ENCODE data around the gene RGS3. TPM values are rescaled to one million over a fixed set of nuclear protein-coding genes. Genes with fewer than 3 reads are reported as not detected.
A peak's percentile ranks its signal among the peaks of the same experiment; 100 is the strongest.

The RGS3 gene
- total RNA-seq, 6 donors from 2014 or later: 60.3 to 93.2 (median 72.6) TPM

DNA sequence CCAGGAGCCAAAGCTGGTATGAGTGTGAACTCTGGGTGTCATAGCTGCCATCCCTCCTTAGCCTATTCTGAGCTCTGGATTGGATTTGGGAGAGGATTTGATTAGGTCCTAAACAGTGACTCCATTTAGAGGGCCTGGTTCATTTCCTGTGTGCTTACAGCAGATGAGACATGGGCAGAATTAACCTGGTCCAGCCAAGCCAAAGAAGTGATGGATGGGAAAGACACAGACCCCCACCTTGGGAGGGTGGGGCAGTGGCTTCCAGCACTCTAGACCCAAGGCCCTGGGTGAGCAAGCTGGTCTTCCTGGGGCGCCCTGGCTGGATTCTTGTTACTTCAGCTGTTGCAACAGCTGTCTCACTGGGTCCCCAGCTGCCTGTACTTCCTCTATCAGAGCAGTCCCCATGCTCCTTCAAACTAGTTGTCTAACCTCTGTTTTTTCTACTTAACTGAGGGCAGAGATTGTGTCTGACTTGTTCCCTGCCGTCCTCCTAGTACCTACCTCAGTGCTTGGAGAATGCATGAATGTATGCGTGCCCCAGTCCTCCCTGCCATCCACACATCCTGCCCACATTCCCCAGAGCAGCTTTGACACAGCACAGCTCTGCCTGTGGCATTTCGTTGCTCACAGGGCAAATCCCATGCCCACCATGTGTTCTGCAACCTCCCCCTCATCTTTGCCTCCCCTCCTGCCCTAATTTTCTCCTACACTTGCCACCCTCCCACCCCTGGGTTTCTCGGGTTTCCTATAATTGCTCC lies 115.9 kb downstream of the RGS3 start:
- no peaks in the 10 kb centered on the region for H3K27me3 ChIP-seq
- H3K4me3 ChIP-seq: no peak overlapping the region
- WGBS, 2 donors: 41 to 44% methylated on average over 5 of the region's 5 CpGs
- H3K9me3 ChIP-seq: no peaks in the 10 kb centered on the region
- H3K4me1 ChIP-seq: peaks cover 65 to 71% (median 69%) of the 10 kb centered on the region in 4 donors
- H3K27ac ChIP-seq: peak overlapping the region; percentile 89 to 91 (median 90)
- DNase-seq (peak in 1 of 2 donors; percentile 88), ATAC-seq (ENCODE audit: low FRiP score in 2 of 2) (peak; percentile 12 to 55)
- H3K36me3 ChIP-seq: peaks cover 9 to 15% (median 12%) of the 10 kb centered on the region in 4 donors
- TF ChIP-seq EP300 (IDR thresholded peaks at IDR 0.05): no peak
- TF ChIP-seq POLR2A (IDR thresholded peaks at IDR 0.05): no peak
- no peak for TF ChIP-seq CTCF (IDR thresholded peaks at IDR 0.05)
- no peak for TF ChIP-seq POLR2AphosphoS5 (IDR thresholded peaks at IDR 0.05)

GRCh38 chr9:113580041-113580953 lies 116.8 kb downstream of the RGS3 start:
- H3K27ac ChIP-seq: peak overlapping the region; percentile 89 to 91 (median 90)

DNA sequence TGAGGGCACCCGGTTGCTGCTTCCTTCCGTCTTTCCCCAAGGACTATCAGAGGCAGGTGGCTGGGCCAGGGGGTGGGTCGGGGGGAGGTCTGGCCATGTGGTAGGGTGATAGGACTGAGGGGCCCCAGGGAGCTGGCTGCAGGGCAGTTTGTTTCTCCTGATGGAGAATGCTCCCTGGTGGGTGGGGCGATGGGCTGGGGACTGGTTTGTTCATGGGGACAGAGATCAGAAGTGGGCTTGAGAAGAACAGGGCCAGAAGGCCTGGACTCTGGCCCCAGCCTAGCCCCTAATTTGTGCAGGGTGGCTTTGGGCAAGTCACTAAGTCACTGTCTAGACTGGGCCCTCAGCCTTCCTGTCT lies 117.4 kb downstream of the RGS3 start:
- no peak for TF ChIP-seq POLR2AphosphoS5 (IDR thresholded peaks at IDR 0.05)
- no peak for TF ChIP-seq POLR2A (IDR thresholded peaks at IDR 0.05)
- TF ChIP-seq EP300 (IDR thresholded peaks at IDR 0.05): no peak
- no peak for TF ChIP-seq CTCF (IDR thresholded peaks at IDR 0.05)
- Histone ChIP-seq H3K36me3 (peaks cover 13 to 30% (median 20%) of the 10 kb centered on the region in 4 donors), H3K27me3 (no peaks in the 10 kb centered on the region), H3K9me3 (no peaks in the 10 kb centered on the region), H3K4me1 (peaks cover 66 to 84% (median 78%) of the 10 kb centered on the region in 4 donors), H3K27ac (peak overlapping the region; percentile 89 to 91 (median 90)), H3K4me3 (peak overlapping the region in 3 of 4 donors; percentile 6 to 48 (median 36))
- no peak for ATAC-seq (ENCODE audit: low FRiP score in 2 of 2)
- 15 to 33% methylated on average over 1 to 4 of the region's 4 CpGs for WGBS, 2 donors
- DNase-seq: no peak

More at GRCh38 chr9:113580041-113580953, 116.8 kb downstream of the RGS3 start:
- H3K4me1 ChIP-seq: peaks cover 66 to 78% (median 72%) of the 10 kb centered on the region in 4 donors
- TF ChIP-seq POLR2AphosphoS5 (IDR thresholded peaks at IDR 0.05) (peak; percentile 71 to 87), POLR2A (IDR thresholded peaks at IDR 0.05) (peak in 1 of 4 donors; percentile 29), EP300 (IDR thresholded peaks at IDR 0.05) (peak in 2 of 4 donors; percentile 22 to 79), CTCF (IDR thresholded peaks at IDR 0.05) (peak in 2 of 6 experiments; percentile 12 to 32)
- H3K36me3 ChIP-seq: peaks cover 13 to 24% (median 17%) of the 10 kb centered on the region in 4 donors
- ATAC-seq (ENCODE audit: low FRiP score in 2 of 2): peak; percentile 89 to 94
- peak; percentile 86 to 98 for DNase-seq
- H3K4me3 ChIP-seq: peak overlapping the region in 3 of 4 donors; percentile 6 to 48 (median 36)
- no peaks in the 10 kb centered on the region for H3K27me3 ChIP-seq
- H3K9me3 ChIP-seq: no peaks in the 10 kb centered on the region
- 34 to 41% methylated on average over 6 to 11 of the region's 12 CpGs for whole genome bisulfite sequencing, 2 donors

GRCh38 chr9:113581865-113582697 lies 118.6 kb downstream of the RGS3 start:
- Histone ChIP-seq H3K4me3 (peak overlapping the region in 3 of 4 donors; percentile 6 to 48 (median 36)), H3K4me1 (peaks cover 68 to 93% (median 82%) of the 10 kb centered on the region in 4 donors), H3K27ac (peak overlapping the region; percentile 89 to 91 (median 90)), H3K9me3 (no peaks in the 10 kb centered on the region), H3K36me3 (peaks cover 14 to 37% (median 24%) of the 10 kb centered on the region in 4 donors), H3K27me3 (no peaks in the 10 kb centered on the region)
- ATAC-seq (ENCODE audit: low FRiP score in 2 of 2) (peak; percentile 78 to 83), DNase-seq (peak; percentile 76 to 93)
- 30 to 31% methylated on average over 15 to 17 of the region's 17 CpGs for WGBS, 2 donors
- TF ChIP-seq CTCF (IDR thresholded peaks at IDR 0.05) (peak in 5 of 6 experiments; percentile 29 to 76 (median 46)), POLR2A (IDR thresholded peaks at IDR 0.05) (peak in 1 of 4 donors; percentile 27), EP300 (IDR thresholded peaks at IDR 0.05) (peak in 1 of 4 donors; percentile 50), POLR2AphosphoS5 (IDR thresholded peaks at IDR 0.05) (peak; percentile 85 to 92)
